Measurements from ENCODE around the gene EVA1A. TPM values are rescaled to one million over a fixed set of nuclear protein-coding genes. Genes with fewer than 3 reads are reported as not detected.

The EVA1A gene
- polyA plus RNA-seq, 2 of the 4 experiments (the other 2 are of a cell fraction), result 2.5 to 19.0 TPM

- ChIA-PET CTCF (interaction anchor here (0.6 to 4.9 kb wide), 10 partner anchors 9 to 1022 kb away, joined by 3 to 27 read pairs (median 4); no protein-coding TSS in a partner anchor), POLR2A (no interaction called here)
- H3K4me2 ChIP-seq, result 0 out of 3 replicates have a peak overlapping the region, but pooled peaks have one; percentile 12
- H3K9me3 ChIP-seq, result no peaks in the 10 kb centered on the region
- no peak overlapping the region; a peak in 1 of 6 replicates for H3K27ac ChIP-seq
- peaks cover 18% of the 10 kb centered on the region; the same call in 2 of the 3 replicates for H3K4me1 ChIP-seq
- TF ChIP-seq HOXB13 (CRISPR knock-in tag; IDR thresholded peaks at IDR 0.05; ENCODE audit: low read depth), result no peak
- no peak for TF ChIP-seq POLR2AphosphoS2 (conservative IDR thresholded peaks at IDR 0.05; ENCODE audit: low read length)
- TF ChIP-seq TP53 (CRISPR knock-in tag; IDR thresholded peaks at IDR 0.05), result no peak
- TF ChIP-seq MAZ (IDR thresholded peaks at IDR 0.05; ENCODE audit: borderline replicate concordance, low read depth, low read length), result no peak
- TF ChIP-seq MAFK (IDR thresholded peaks at IDR 0.05; ENCODE audit: partially characterized antibody), result no peak
- no peak for TF ChIP-seq EHMT2 (IDR thresholded peaks at IDR 0.05; ENCODE audit: low read depth)
- TF ChIP-seq RNF2 (IDR thresholded peaks at IDR 0.05; ENCODE audit: borderline replicate concordance, low read depth), result no peak
- no peak for TF ChIP-seq CHD2 (IDR thresholded peaks at IDR 0.05; ENCODE audit: low read length, partially characterized antibody)
- no peak for TF ChIP-seq KDM1A (IDR thresholded peaks at IDR 0.05; ENCODE audit: low read depth)
- no peak for TF ChIP-seq JUNB (IDR thresholded peaks at IDR 0.05)
- TF ChIP-seq ESRRA (IDR thresholded peaks at IDR 0.05; ENCODE audit: borderline replicate concordance, low read length), result no peak
- TF ChIP-seq HDAC2 (IDR thresholded peaks at IDR 0.05), result no peak
- no peak for TF ChIP-seq SMC3 (IDR thresholded peaks at IDR 0.05)
- no peak for TF ChIP-seq SREBF2 (IDR thresholded peaks at IDR 0.05)
- TF ChIP-seq ELK1 (IDR thresholded peaks at IDR 0.05; ENCODE audit: low read depth, low read length), result no peak
- no peak for TF ChIP-seq RARB (CRISPR knock-in tag; IDR thresholded peaks at IDR 0.05)
- TF ChIP-seq HMGXB4 (CRISPR knock-in tag; IDR thresholded peaks at IDR 0.05; ENCODE audit: borderline replicate concordance), result no peak
- TF ChIP-seq FOSL2 (IDR thresholded peaks at IDR 0.05), result no peak
- TF ChIP-seq FOSL2 (CRISPR knock-in tag; IDR thresholded peaks at IDR 0.05), result no peak
- no peak for TF ChIP-seq HOXB5 (CRISPR knock-in tag; IDR thresholded peaks at IDR 0.05)
- no peak for FAIRE-seq
- no peak overlapping the region for H3K4me3 ChIP-seq
- no peak for ATAC-seq
- 50% methylated on average over 4 of the region's 4 CpGs for WGBS (ENCODE audit: missing lambda C conversion rate)
- no peak for DNase-seq (ENCODE audit: low read depth in 1 of 2, low spot score in 1 of 2)
Measured at GRCh38 chr2:75564713-75565359, 4.1 kb upstream of the EVA1A start.

GRCh38 chr2:75564026-75564688 lies 3.4 kb upstream of the EVA1A start:
- FAIRE-seq (no peak), ATAC-seq (no peak), DNase-seq (ENCODE audit: low read depth in 1 of 2, low spot score in 1 of 2) (no peak)
- H3K9me3 ChIP-seq, result no peaks in the 10 kb centered on the region
- POLR2A ChIA-PET, result no interaction called here
- H3K4me3 ChIP-seq, result no peak overlapping the region
- CTCF ChIA-PET, result interaction anchor here (0.6 to 4.9 kb wide), 10 partner anchors 10 to 1022 kb away, joined by 3 to 27 read pairs (median 4); no protein-coding TSS in a partner anchor
- peaks cover 23% of the 10 kb centered on the region; the same call in 2 of the 3 replicates for H3K4me1 ChIP-seq
- H3K27ac ChIP-seq, result no peak overlapping the region
- WGBS (ENCODE audit: missing lambda C conversion rate), result 74% methylated on average over 9 of the region's 9 CpGs
- H3K4me2 ChIP-seq, result no peak overlapping the region
- TF ChIP-seq RFX5 (IDR thresholded peaks at IDR 0.05) (no peak), RAD21 (conservative IDR thresholded peaks at IDR 0.05 in 1 of 2, IDR thresholded peaks at IDR 0.05 in 1 of 2) (no peak), RNF2 (IDR thresholded peaks at IDR 0.05; ENCODE audit: borderline replicate concordance, low read depth) (no peak), GATA3 (IDR thresholded peaks at IDR 0.05; ENCODE audit: borderline replicate concordance) (no peak), HDAC2 (IDR thresholded peaks at IDR 0.05) (no peak), ZFP36 (IDR thresholded peaks at IDR 0.05; ENCODE audit: borderline replicate concordance, partially characterized antibody) (no peak), ZNF302 (CRISPR knock-in tag; IDR thresholded peaks at IDR 0.05) (no peak), CTCF (IDR thresholded peaks at IDR 0.05) (no peak), POLR2AphosphoS2 (conservative IDR thresholded peaks at IDR 0.05; ENCODE audit: low read length) (no peak), JUN (IDR thresholded peaks at IDR 0.05) (no peak), MAX (IDR thresholded peaks at IDR 0.05) (no peak), FOXS1 (CRISPR knock-in tag; IDR thresholded peaks at IDR 0.05) (no peak), HOXB5 (CRISPR knock-in tag; IDR thresholded peaks at IDR 0.05) (no peak), HMGXB4 (CRISPR knock-in tag; IDR thresholded peaks at IDR 0.05; ENCODE audit: borderline replicate concordance) (no peak), NPAS2 (CRISPR knock-in tag; IDR thresholded peaks at IDR 0.05; ENCODE audit: borderline replicate concordance) (no peak)
